CD4-positive, alpha-beta T cell treated with Interleukin-15 for 4 hours (primary cell): ENCODE results near the gene IFT27.

Experiments
- DNase-seq: peaks from one replicate; pipeline ENCODE4 v3.0.0-alpha.2; 2020; ENCODE audit warnings: low spot score

Gene IFT27

DNA sequence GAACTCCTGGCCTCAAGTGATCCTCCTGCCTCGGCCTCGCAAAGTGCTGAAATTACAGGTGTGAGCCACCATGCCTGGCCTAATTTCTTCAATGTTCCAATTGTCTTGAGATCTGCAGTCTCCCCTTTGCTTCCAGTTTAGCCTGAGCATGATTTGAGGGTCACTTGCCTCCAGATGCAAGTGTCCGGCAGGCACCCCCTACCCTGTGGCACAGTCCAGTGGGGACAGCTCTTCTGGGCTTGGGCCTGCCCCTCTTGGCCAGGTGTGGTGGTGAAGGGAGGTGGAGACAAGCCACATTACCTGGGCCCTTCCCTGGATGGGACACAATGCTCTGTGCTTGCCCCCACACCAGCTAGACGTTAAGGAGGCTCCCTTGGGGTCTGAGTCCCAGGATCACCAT lies 51.1 kb downstream of the IFT27 start:
- DNase-seq: no peak

DNA sequence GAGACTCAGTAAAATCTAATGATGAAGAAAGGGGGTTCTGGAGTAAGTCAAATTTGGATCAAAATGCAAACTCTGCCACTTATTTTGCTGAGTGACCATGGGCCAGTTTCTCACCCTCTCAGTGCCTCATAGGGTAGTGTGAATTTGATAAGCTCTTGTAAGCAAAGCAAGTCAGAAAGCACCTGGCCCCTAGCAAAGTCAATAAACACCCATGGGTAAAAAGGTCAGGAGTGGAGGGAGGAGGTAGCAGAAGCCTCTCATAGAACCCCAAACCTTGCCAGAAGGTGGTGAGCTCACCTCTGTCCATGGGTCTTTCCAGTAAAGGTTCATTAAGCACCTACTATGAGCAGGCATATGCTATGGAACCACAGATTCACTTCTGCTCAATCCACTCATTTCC lies 53.9 kb downstream of the IFT27 start:
- DNase-seq: no peak

DNA sequence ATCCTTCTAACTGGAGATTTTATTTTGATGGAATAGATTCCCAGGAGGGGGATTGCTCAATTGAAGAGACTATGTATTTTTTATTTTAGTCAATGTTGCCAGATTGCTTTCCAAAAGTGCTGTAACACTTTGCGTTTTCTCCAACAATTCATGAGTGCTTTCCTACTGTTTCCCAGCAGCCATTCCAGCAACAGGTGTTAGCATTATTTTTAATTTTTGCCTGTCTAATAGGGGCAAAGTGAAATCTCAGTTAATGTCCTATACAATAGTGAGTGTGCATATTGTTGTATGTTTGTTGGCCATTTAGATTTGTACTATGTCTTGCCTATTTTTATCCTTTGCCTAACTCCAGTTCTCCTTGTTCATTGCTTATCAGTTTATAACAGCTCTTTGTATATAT lies 60.3 kb downstream of the IFT27 start:
- no peak for DNase-seq

DNA sequence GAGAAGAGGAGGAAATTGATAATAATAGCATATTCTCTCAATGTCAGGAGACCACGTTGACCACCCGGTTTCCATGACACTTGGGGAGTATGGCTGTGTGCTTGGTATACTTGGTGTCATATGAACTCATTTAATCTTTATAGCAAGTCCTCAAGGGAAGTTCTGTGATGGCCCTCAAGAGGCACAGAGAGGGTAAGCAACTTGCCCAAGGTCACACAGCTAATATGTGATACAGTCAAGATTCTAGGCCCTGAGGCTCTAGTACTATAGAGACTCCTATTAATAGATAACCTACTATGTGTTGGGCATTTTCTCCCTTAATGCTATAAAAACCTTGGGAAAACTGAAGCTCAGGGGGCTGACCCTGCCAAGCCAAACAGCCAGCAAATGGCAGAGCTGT lies 61.8 kb downstream of the IFT27 start:
- no peak for DNase-seq

DNA sequence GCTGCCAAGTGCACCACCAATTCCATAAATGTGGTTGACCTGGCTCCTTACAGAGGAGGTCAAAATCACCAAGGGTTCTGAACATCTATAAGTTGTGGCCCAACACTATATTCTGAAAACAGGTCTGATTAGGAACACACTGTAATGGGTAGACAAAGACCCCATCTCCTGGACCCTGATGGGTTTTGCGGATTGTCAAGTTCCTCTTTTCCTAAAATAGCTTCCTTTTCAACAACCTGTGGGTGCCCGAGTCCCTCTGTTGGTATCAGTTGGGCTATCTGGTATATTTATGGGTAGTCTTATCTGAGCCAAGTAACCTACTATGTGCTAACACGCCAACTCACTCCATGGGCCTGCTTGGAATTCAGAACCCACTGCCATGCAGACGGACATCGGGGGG lies 62.5 kb downstream of the IFT27 start:
- no peak for DNase-seq
